SJSA1 (cell line): ENCODE measurements around the gene PTPRH. TPM values are rescaled to one million over a fixed set of nuclear protein-coding genes. Genes with fewer than 3 reads are reported as not detected.

ENCODE experiments used
- DNase-seq, 2 experiments: peaks; one replicate each; pipeline ENCODE4 v3.0.0-alpha.2; 2015 to 2020; ENCODE audit warnings: low spot score in 2 of 2, low read depth in 1 of 2
- H3K27ac ChIP-seq: fragments of 250-450 bp; sonication (Bioruptor Pico); 2 replicates; pipeline ENCODE4 v1.5.1; 2020; ENCODE audit warnings: mild to moderate bottlenecking, moderate library complexity
- H3K27me3 ChIP-seq: fragments of 250-450 bp; sonication (Bioruptor Pico); replicated peaks from 2 replicates; pipeline ENCODE4 v1.5.1; 2020; ENCODE audit warnings: mild to moderate bottlenecking, moderate library complexity
- H3K36me3 ChIP-seq: fragments of 250-450 bp; sonication (Bioruptor Pico); 2 replicates; pipeline ENCODE4 v1.5.1; 2020; ENCODE audit warnings: mild to moderate bottlenecking
- H3K4me1 ChIP-seq: fragments of 250-450 bp; sonication (Bioruptor Pico); replicated peaks from 2 replicates; pipeline ENCODE4 v1.6.1; 2021; ENCODE audit warnings: mild to moderate bottlenecking
- H3K4me3 ChIP-seq: fragments of 250-450 bp; sonication (Bioruptor Pico); 2 replicates; pipeline ENCODE4 v1.5.1; 2020; ENCODE audit warnings: mild to moderate bottlenecking
- H3K9me3 ChIP-seq: fragments of 250-450 bp; sonication (Bioruptor Pico); replicated peaks from 2 replicates; pipeline ENCODE4 v1.5.1; 2020; ENCODE audit warnings: mild to moderate bottlenecking
- total RNA-seq: library from RNA; depleted of rRNA; stranded (reverse); fragments of >200 nt; shearing (Covaris generic); gene quantifications from 2 replicates; pipeline ENCODE4 v1.2.3, GENCODE V29; 2014

Gene PTPRH
- total RNA-seq, 1 experiment from 2014 or later, result 1.4 TPM

DNA sequence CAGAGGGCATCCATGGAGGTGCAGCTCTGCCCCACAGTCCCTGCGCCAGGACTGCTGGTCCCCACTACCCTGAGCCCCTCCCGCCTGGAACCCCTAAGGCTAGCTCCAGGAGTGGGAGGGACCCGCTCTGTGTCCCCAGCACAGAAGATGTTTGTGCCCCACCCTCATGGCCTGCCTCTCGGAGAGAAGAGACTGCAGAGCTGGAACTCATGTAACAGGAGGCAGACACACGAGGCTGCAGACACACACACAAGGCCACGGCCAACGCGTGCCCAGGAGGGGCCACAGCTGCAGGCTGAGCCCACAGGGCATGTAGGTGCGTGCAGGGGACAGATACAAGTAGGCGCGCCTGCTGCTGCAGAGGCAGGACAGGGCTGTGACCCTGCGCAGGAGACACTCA lies 29.7 kb upstream of the PTPRH start:
- Histone ChIP-seq H3K36me3 (peaks cover 78% of the 10 kb centered on the region), H3K27me3 (no peaks in the 10 kb centered on the region), H3K9me3 (no peaks in the 10 kb centered on the region), H3K27ac (no peak overlapping the region), H3K4me1 (no peaks in the 10 kb centered on the region), H3K4me3 (no peak overlapping the region)
- peak in 1 of 2 experiments; percentile 32 for DNase-seq

DNA sequence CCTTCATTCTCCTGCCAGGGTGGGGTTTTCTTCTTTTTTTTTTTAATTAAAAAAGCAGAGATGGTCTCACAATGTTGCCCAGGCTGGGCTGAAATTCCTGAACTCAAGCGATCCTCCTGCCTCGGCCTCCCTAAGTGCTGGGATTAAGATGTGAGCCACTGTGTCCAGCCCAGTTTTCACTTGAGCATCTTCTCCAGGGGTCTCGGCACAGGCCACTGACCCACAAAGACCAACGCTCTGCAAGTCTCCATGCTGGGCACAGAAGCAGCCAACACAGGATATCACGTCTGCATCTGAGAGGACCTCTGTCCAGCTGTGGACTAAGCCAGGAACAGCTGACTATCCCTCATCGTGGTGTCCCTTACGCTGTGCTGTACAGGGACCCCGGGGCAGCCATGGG lies 28.7 kb upstream of the PTPRH start:
- Histone ChIP-seq H3K4me1 (no peaks in the 10 kb centered on the region), H3K9me3 (no peaks in the 10 kb centered on the region), H3K4me3 (no peak overlapping the region), H3K27ac (no peak overlapping the region), H3K27me3 (no peaks in the 10 kb centered on the region), H3K36me3 (peaks cover 76% of the 10 kb centered on the region)
- no peak for DNase-seq

- Histone ChIP-seq H3K4me1 (no peaks in the 10 kb centered on the region), H3K36me3 (peaks cover 72% of the 10 kb centered on the region), H3K27me3 (no peaks in the 10 kb centered on the region), H3K27ac (no peak overlapping the region), H3K9me3 (no peaks in the 10 kb centered on the region), H3K4me3 (no peak overlapping the region)
- DNase-seq, result no peak
Observed at GRCh38 chr19:55232986-55233385, 23.7 kb upstream of the PTPRH start.

DNA sequence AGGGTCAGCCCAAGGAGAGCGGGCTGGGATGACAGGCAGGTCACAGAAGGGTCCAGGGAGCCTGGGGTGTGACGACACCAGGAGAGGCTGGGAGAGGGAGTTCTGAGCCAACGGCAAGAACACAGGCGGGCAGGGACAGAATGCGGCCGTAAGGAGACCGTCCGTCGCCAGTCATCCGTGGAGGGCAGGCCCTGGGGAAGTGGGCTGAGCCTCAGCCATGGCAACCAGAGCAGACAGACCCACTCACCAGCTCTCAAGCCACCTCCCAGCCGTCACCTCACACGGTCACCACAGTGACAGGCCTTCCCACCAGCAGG lies 22.9 kb upstream of the PTPRH start:
- no peak overlapping the region for H3K27ac ChIP-seq
- no peaks in the 10 kb centered on the region for H3K27me3 ChIP-seq
- H3K4me3 ChIP-seq, result no peak overlapping the region
- no peak for DNase-seq
- peaks cover 69% of the 10 kb centered on the region for H3K36me3 ChIP-seq
- no peaks in the 10 kb centered on the region for H3K9me3 ChIP-seq
- no peaks in the 10 kb centered on the region for H3K4me1 ChIP-seq

DNA sequence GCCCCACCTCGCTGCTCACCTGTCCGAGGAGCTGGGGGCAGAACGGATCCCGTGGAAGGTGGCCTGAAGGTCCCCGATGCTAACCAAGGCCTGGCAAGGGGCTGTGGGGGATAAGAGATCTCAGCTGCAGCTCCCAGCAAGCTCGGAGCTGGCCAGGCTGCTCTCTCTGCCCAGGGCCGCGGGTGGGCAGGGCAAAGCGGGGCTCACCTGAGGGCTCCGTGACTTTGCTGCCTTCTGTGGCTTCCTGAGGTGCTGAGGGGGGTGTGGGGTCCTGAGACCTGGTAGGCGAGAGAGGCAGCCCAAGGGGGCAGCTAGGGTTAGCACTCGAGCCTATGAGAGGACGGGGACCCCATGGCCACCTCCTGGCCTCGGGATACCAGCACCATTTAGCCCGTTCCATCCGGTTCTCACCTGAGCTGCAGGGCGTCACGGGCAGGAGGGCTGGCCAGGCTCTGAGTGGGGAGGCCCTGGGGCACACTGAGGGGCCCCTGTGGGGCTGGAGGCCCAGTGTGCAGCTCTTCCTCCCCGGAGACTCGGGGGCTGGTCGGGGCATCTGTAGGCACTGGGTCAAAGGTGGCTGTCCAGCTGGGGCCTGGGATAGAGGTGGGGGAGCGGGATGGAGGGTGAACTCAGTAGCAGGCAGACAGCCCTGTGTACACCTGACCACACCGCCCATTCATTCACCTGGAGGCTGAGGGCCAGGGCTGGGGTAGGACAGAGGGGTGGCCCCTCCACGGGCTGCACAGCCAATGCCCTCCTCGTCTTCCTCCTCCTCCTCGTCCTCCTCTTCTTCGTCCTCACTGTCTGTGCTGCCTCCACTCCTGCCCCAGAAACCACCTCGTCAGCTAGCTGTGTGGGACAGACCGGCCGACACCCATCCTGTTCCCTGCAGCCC lies 22.3 kb upstream of the PTPRH start:
- peaks cover 68% of the 10 kb centered on the region for H3K36me3 ChIP-seq

GRCh38 chr19:55230780-55231179 lies 21.5 kb upstream of the PTPRH start:
- Histone ChIP-seq H3K27me3 (no peaks in the 10 kb centered on the region), H3K27ac (no peak overlapping the region), H3K4me1 (no peaks in the 10 kb centered on the region), H3K9me3 (no peaks in the 10 kb centered on the region), H3K4me3 (no peak overlapping the region), H3K36me3 (peaks cover 59% of the 10 kb centered on the region)
- no peak for DNase-seq

More for the DNA sequence above, 22.3 kb upstream of the PTPRH start:
- DNase-seq, result no peak
- no peaks in the 10 kb centered on the region for H3K9me3 ChIP-seq
- H3K4me1 ChIP-seq, result no peaks in the 10 kb centered on the region
- H3K4me3 ChIP-seq, result no peak overlapping the region
- no peak overlapping the region for H3K27ac ChIP-seq
- H3K27me3 ChIP-seq, result no peaks in the 10 kb centered on the region

DNA sequence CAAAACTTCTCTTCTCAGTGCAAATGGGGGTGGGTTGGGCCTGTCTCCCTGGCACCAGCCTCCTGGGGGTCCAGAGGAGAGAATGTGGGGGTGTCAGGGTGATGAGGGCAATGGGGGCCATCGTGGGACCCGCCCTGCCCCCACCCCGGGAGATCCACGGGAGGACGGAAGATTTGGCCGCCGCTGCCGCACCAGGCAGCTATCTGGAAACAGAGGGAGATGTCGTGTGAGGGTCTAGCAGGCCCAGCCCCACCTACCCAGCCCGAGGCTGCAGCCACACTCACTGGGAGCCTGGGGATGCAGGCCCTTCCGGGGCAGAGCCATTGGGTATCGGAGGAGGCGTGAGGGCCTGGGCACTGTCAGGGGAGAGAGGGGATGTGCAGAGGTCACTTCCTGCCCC lies 21.0 kb upstream of the PTPRH start:
- Histone ChIP-seq H3K9me3 (no peaks in the 10 kb centered on the region), H3K27me3 (no peaks in the 10 kb centered on the region), H3K36me3 (peaks cover 59% of the 10 kb centered on the region), H3K27ac (no peak overlapping the region), H3K4me3 (no peak overlapping the region), H3K4me1 (no peaks in the 10 kb centered on the region)
- no peak for DNase-seq

DNA sequence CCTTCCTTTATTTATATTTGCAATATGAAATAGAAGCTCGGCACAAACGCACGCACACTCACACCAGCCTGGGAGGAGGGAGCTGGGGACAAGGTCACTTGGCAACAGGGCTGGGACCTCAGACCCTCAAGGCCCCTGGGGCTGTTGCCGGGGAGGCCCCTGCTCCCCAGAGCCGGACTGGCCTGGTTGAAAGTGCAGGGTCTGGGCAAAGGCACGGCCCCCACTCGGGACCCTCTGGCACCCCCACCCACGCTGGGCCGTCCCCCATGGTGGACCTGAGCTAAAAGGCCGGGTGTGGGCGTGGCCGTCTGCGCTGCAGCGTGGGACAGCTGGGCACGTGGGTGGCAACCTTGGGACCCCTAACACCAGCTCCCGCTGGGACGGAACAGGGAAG lies 20.5 kb upstream of the PTPRH start:
- Histone ChIP-seq H3K36me3 (peaks cover 59% of the 10 kb centered on the region), H3K9me3 (no peaks in the 10 kb centered on the region)

DNA sequence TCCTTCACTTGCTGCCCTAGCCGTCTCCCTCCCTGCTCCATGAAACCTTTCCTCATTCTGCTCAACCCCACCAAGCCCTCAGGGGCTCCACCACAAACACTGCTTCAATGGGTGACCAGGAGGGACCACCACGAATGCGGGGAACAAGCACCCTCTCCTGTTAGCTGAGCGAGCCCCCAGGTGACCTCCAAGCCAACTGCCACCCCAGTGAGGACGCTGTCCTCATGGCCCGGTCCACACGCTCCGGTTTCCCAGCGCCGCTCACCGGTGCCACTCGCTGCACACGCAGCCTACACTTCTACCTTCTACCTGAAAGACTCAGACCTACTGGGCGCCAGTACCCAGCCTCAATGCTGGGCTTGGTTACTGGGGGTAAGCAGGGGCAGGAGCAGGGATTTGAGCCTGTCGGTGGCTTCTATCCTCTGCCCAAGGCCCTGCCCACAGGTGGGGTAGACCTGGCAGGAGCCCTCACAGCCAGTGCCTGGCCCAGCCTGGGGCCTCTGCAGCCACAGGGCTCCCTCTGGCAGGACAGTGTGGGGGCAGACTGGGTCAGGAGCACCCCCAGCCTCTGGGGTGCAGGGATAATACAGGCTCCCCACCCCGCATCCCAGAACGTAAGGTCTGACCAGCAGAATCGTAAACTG lies 20.0 kb upstream of the PTPRH start:
- no peaks in the 10 kb centered on the region for H3K4me1 ChIP-seq
- DNase-seq, result no peak
- no peak overlapping the region for H3K27ac ChIP-seq
- no peaks in the 10 kb centered on the region for H3K9me3 ChIP-seq
- no peaks in the 10 kb centered on the region for H3K27me3 ChIP-seq
- no peak overlapping the region for H3K4me3 ChIP-seq
- H3K36me3 ChIP-seq, result peaks cover 58% of the 10 kb centered on the region

More for the DNA sequence above, 20.5 kb upstream of the PTPRH start:
- Histone ChIP-seq H3K27me3 (no peaks in the 10 kb centered on the region), H3K4me1 (no peaks in the 10 kb centered on the region), H3K4me3 (no peak overlapping the region), H3K27ac (no peak overlapping the region)
- no peak for DNase-seq

DNA sequence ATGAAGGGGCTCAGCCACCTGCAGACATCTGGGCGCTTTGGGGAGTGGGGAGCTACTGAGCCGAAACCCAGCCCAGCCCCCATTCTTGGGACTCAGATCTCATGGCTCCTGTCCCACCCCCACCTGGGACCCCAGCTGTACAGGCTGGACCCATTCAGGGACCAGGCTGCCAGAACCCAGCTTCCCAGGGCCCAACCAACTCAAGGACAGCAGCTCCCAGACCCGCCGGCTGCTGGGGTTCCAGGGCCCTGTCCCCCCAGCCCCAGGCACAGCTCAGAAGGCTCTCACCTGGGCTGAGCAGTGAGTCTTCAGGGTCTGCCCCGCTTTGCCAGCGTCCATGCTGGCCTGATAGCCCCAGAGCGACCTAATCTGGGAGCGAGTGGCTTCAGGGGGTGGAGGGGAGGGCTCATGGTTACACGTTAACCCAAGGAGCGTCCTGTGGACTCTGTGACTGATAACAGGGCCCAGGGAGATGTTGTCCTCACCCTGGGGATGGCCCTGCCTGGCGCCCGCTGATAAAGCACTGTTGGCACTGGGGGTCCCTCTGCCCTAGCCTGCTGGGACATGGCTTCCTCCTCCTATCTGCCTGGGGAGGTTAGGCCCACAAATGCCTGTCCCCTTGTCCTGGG lies 19.2 kb upstream of the PTPRH start, which contains the start of gene TMEM86B:
TSS of gene TMEM86B (minus strand) at position 361 of the 629 bp plus-strand sequence. CDS start at position 339, 22 bp downstream.
- Histone ChIP-seq H3K27me3 (no peaks in the 10 kb centered on the region), H3K9me3 (no peaks in the 10 kb centered on the region), H3K4me3 (no peak within 1 kb of the TSS), H3K36me3 (peaks cover 54% of the 10 kb centered on the region), H3K27ac (no peak within 1 kb of the TSS), H3K4me1 (no peaks in the 10 kb centered on the region)
- DNase-seq, result no peak

DNA sequence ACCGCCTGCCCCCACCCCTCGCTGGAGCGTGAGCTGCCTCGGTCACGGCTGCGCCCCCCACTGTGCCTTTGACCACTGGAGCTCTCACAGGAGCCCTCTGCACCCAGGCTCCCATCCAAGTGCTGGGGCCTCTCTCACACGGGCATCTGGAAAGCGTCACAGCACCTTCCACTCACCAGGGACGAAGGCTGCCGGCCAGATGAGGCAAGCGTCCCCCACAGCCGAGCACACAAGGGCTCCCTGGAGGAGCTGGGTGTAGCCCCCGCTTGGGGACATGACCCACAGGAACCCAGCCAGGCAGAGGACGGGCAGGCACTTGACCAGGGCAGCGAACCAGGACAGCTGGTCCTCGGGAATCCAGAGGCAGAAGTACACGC lies 18.7 kb upstream of the PTPRH start:
- Histone ChIP-seq H3K4me3 (no peak overlapping the region), H3K36me3 (peaks cover 51% of the 10 kb centered on the region), H3K9me3 (no peaks in the 10 kb centered on the region), H3K27ac (no peak overlapping the region), H3K27me3 (no peaks in the 10 kb centered on the region), H3K4me1 (no peaks in the 10 kb centered on the region)
- peak in 1 of 2 experiments; percentile 41 for DNase-seq

DNA sequence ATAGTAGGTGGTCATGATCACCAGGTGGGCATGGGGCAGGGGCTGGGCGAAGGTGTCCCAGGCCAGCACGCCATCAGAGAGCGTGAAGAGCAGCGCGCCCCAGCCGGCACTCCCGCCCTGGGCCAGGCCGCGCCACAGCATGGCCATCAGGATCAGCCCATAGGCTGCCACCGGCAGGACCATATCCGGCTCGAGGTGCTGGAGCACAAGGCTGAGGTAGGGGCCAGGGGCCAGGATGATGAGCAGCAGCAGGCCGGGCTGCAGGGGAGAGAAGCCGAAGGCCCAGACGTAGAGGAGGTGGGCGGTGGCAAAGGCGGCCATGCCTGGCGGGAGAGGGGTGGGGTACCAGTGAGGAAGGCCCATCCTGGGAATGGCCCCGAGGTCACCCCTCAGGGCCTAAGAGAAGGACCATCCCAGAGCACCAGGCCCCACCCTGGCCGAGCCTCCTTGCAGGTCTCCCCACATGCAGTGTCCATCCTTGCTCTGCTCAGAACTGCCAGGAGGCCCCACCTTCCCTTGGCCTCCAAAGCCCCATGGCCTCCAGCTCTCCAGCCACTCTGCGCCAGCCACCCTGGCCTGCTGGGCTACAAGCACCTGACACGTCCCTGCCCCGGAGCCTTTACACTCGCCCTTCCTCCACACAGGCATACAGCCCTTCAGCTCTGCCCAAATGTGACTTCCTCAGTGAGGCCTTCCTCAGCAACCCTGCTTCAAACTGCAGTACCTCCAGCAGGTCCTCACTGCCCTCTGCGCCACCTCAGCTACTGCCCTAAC lies 18.1 kb upstream of the PTPRH start:
- peak in 1 of 2 experiments; percentile 41 for DNase-seq
- Histone ChIP-seq H3K36me3 (peaks cover 45% of the 10 kb centered on the region), H3K9me3 (no peaks in the 10 kb centered on the region), H3K27me3 (no peaks in the 10 kb centered on the region), H3K4me3 (no peak overlapping the region), H3K4me1 (no peaks in the 10 kb centered on the region), H3K27ac (no peak overlapping the region)

GRCh38 chr19:55226788-55227187 lies 17.5 kb upstream of the PTPRH start:
- Histone ChIP-seq H3K4me3 (no peak overlapping the region), H3K9me3 (no peaks in the 10 kb centered on the region), H3K4me1 (no peaks in the 10 kb centered on the region), H3K27ac (no peak overlapping the region), H3K36me3 (peaks cover 39% of the 10 kb centered on the region), H3K27me3 (no peaks in the 10 kb centered on the region)
- DNase-seq, result no peak
